Measurements from ENCODE around the gene PPP1R37. TPM values are rescaled to one million over a fixed set of nuclear protein-coding genes. Genes with fewer than 3 reads are reported as not detected.
"Not testable (repeated sequence)": the region's sequence is repeated elsewhere in the genome, so short reads cannot be mapped to it uniquely, and the experiment has no call there.

PPP1R37 gene
- total RNA-seq, 1 donor from 2014 or later, result 24.8 TPM

DNA sequence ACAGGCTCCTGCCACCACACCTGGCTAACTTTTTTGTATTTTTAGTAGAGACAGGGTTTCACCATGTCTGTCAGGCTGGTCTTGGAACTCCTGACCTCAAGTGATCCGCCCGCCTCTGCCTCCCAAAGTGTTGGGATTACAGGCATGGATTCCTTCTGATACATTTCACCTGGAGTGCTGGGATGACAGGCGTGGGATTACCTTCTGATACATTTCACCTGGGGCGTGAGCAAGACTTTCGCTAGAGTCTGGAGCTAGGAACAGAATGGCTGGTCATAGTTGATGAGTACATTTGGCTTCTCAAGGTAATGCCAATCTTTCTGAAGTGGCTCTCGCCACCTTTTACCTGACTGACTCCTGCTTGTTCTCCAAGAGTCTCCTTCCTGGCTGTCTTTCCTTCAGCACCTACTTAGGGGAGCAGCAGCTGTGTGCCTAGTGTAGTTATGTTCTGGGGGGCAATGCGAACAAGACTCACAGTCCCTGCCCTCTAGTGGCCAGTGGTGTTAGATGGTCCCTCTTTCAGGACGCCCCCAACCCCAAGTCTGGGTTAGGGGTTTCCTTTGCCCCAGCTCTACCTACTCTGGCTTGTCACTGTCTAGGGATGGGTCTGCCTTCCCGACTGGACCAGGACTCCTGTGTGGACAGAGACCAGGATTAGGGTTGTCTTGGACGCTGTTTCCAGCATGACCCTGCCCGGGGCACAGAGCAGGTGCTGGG is 19.3 kb downstream of the PPP1R37 start:
- intact Hi-C loops (cut with micrococcal nuclease), result no loop called here

DNA sequence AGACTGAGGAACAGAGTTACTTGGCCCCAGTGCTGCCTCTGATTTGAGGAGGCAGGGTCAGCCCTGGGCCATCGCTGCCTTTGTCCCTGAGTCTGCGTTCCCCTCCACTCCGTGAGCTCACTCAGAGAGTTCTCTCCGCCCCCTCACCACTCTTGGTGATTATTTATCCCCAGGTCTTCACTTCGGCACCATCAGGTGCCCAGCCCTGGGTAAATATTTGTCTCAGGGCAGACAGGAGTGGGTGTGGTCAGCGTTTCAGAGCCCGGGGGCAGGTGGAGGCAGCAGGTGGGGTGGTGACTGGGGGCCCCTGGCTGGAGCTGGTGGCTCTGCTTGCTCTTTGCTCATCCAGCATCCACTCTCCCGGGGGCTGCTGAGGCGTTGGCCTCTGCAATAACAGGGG is 20.6 kb downstream of the PPP1R37 start:
- intact Hi-C loops (cut with micrococcal nuclease), result no loop called here

DNA sequence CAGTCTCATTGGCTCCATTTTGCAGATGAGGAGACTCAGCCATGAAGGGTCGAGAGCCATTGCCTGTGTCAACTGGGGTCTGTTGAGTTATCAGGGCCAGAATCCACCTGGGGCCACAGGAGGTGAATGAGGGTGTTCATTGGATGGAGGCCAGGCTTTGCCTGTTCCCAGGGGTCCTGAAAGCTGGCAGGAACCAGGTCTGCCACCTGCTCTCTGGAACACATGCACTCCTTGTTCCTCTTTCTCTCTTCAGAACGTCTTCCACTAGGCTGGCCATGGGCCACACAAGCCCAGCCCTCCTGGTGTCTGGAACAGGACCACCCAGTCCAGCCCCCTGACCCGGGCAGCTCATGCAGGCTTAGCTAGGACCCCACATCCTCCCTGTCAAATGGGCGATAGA is 21.1 kb downstream of the PPP1R37 start:
- intact Hi-C loops (cut with micrococcal nuclease), result no loop called here

DNA sequence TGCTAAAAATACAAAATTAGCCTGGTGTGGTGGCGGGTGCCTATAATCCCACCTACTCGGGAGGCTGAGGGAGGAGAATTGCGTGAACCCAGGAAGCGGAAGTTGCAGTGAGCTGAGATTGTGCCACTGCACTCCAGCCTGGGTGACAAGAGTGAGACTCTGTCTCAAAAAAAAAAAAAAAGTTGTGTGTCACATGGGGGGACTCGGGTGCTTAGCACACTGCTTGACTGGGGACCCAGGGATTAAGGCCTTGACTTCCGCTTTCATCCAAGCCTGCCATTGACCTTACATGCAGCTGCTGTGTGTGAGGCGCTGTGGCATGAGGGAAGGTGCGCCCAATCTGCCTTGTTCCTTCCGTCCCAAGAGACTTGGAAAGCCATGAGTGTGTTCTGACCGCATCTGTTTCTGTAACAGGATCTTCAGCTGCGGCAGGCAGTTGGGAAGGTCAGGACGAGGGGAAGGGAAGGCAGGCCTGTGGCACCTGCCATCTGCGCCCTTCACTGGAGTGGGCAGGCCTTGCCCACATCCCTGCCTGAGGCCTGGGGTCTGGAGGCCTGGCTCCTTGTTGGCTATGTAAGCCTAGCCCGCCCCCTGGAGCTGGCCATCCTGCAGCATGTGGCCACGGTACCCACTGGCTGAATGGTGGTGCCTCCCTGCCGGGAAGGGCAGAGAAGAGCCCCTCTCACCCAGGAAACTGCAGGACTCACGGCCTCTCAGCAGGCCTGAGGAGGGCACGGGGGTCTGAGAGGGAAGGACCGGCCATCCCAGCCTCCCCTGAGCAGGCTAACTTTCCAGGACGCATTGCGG is 23.0 kb downstream of the PPP1R37 start:
- intact Hi-C loops (cut with micrococcal nuclease), result no loop called here

DNA sequence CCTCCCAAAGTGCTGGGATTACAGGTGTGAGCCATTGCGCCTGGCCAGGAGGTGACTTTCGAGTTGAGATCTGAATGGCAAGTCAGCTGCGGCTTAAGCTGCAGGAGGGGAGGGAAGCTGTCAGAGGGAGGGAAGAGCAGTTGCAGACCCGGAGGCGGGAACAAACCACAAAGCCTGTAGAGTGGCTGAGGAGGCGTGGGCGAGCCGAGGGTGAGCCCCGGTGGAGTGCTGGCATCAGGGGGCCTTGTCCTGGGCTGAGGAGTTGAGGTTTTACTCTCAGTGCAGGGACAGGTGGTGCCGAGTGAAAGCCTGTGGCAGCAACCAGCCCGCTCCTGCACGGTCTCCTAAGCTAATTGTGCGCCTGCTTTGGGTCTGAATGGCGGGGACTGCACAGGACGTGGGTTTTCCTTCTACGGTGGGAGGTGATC is 24.2 kb downstream of the PPP1R37 start:
- intact Hi-C loops (cut with micrococcal nuclease), result no loop called here

DNA sequence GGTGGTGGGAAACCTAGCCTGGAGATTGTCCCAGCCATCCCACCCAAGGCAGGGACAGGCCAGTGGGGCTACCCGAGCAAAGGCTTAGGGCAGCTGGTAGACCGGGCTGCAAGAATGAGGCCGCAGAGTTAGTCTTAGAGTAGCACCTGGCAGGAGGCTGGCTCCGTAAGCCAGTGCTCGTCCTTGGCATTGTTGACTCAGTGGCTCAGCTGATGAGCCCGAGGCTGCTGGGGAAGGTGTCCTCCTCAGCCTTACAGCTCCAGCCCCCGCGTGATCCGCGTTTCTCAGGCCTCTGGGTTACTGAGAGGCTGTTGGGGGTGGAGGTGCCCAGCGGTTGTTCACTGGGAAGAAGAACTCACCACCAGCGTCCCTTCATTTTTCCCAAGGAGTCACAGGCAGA is 24.7 kb downstream of the PPP1R37 start:
- intact Hi-C loops (cut with micrococcal nuclease), result no loop called here

DNA sequence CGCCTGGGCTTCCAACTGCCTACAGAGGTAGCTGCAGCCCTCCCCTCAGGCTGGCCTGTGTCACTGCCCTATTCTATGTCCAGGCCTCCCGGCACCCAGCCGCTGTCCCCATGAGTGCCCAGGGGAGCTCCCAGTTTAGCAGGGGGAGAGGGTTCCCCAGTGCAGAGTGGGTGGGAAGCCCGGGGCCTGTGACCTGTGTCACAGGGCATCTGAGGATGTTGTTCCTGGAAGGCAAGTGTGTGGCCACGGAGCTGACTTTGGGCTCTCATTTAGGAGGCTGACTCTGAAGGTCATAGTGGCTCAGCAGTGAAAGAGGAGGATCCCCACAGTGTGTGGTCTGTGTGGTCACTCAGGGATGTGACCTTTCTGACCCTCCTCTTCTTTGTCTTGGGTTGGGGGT is 25.1 kb downstream of the PPP1R37 start:
- intact Hi-C loops (cut with micrococcal nuclease), result no loop called here

DNA sequence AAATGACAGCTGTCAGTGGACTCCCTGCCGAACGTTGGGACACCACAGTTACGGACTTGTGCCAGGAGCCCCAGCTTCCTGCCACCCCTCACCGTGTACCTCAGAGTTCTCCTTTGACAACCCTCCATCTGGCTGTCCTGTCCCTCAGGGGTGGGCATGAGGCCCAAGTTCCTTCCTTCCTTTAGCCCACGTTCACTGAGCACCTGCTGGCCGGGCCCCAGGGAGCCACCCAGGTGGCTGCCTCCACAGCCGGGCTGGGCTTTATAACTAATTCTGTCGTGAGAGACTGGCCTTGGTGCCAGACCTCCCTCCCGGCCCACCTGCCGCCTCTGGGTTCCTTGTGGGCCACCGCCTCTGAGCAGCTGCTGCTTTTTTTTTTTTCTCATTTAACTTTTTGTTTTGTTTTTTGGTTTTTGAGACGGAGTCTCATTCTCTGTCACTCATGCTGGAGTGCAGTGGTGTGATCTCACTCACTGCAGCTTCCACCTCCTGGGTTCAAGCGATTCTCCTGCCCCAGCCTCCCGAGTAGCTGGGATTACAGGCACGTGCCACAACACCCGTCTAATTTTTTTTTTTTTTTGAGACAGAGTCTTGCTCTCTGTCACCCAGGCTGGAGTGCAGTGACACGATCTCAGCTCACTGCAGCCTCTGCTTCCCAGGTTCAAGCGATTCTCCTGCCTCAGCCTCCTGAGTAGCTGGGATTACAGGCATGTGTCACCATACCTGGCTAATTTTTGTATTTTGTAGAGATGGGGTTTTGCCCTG is 25.8 kb downstream of the PPP1R37 start:
- intact Hi-C loops (cut with micrococcal nuclease), result not testable (repeated sequence)

DNA sequence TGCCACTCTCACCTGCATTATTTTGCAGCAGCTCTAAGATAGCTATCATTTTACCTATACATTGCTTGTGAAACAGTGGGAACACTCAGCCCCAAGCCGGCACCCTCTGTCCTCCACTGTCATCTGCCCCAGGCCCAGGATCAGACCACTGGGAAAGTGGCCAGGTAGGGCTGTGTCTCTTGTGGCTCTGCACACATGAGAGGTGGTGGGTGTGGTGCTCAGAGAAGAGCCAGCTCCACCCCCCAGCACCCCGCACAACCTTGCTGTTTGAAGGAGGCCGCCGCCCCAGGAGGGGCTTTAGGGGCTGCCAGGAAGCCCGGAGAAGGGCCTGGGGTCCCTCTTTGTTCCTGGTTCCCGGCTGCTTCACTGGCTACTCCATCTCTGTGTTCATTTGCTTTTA is 26.6 kb downstream of the PPP1R37 start:
- intact Hi-C loops (cut with micrococcal nuclease), result no loop called here

DNA sequence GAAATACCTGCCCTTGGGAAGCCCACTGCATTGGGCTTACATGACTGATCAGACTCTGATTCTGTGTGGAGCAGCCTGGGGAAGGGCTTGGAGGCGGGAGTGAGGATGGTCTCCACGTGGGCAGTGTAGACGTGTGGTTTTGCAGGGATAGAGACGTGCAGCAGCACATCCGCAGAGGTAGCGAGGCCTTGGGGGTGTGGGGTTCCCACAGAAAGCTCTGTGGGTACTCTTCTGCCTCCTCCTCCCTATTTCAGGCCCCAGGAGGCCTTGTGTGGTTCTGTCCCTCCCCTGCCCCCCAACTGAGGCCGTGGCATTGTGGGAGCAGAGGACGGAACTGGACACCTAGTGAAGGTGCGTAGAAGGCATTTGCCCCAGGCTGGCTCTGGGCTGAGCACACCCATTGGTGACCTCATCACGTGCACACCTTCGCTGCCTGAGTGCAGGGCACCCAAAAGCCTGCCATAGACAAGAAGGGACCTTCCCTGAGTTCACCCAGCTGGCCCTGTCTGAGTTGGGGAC is 28.9 kb downstream of the PPP1R37 start:
- intact Hi-C loops (cut with micrococcal nuclease), result no loop called here

DNA sequence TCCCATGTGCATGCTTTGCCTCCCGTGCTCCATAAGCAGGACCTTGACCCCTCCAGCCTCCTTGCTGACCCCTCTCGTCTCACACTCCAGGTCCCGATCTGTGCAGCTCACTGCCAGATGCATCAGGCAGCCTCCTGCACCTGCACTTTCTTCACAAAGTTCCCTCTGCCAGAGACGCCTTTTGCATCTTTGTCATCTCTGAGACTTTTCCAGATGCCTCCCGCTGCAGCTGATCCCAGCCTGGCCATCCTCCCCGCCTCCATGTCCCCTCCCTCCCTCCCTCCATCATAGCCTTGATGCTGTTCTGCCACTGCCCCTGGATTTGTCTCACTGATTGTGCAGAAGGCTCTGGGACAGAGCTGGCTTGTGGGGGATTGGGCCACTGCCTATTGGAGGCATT is 29.9 kb downstream of the PPP1R37 start:
- intact Hi-C loops (cut with micrococcal nuclease), result no loop called here

DNA sequence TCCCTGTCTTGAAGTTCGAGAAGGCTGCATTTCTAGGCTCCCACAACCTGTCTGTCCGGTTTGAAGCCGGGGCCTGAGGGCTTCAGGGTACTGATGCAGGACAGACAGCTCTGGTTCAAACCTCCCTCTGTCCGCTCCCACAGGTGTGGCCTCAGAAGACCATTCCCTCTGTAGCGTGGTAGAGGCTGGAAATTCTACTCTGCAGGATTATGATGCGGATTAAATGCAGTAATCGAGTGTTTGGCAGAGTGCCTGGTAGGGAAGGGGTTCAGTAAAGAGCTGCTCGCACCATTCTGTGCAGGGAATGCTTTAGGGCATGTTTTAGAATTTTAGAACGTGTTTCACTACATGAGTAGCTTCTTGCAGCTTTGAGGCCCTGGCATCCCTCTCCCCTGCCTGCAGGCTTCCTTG is 30.5 kb downstream of the PPP1R37 start:
- intact Hi-C loops (cut with micrococcal nuclease), result no loop called here

DNA sequence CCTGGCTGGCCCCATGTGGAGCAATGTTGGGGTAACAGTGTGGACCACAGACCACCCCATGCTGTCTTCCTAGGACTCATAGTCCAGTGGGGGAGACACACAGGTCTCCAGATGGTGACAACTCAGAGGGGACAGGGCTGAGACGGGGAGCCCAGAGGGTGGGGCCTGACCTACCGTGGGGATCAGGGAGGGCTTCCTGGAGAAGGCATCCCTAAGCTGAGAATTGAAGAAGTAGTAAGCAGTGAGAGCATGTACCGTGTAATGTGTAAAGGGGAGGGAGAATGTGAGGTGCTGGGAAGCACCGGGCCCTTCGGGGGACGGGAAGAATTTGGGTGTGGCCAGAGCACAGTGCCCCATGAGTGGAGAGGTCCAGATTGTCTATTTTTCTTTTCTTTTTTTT is 31.0 kb downstream of the PPP1R37 start:
- intact Hi-C loops (cut with micrococcal nuclease), result no loop called here

DNA sequence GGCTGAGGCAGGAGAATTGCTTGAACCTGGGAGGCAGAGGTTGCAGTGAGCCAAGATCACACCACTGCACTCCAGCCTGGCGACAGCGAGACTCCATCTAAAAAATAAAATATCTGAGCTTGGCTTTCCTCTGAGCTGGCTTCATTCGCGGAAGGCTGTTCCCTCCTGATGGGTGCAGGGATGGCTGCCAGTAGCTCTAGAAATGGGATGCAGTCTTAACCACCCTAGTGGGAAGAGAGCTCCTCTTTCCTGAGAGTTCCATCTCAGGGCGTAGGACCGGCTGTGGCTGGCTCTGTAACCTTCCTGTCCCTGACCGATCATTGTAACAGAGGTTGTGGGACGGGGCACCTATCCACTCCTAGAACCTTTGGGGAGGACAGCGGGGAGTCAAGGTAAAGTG is 32.4 kb downstream of the PPP1R37 start:
- intact Hi-C loops (cut with micrococcal nuclease), result no loop called here

DNA sequence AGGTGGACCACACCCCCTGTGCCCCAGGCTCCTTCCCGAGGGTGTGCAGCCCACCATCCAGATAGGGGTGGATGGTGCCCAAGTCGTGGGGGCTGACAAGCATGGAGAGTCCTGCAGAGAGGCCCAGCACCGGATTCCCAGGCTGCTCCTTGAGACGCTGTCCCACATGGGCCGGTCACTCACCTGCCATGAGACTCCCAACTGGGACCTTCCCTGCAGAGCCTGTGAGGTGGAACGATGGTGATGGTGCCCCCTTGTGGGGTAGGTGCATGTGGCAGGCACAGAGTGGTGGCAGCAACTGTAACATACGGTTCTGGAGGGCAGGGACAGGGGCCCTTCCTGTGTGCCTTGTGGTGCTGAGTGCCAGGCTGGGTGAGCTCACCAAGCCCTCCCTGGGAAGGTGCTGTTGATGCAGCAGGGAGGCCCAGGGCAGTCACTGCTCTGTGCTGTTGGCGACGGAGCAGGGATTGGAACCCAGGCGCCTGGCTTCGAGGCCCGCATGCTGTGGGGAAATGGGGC is 33.1 kb downstream of the PPP1R37 start:
- intact Hi-C loops (cut with micrococcal nuclease), result no loop called here

DNA sequence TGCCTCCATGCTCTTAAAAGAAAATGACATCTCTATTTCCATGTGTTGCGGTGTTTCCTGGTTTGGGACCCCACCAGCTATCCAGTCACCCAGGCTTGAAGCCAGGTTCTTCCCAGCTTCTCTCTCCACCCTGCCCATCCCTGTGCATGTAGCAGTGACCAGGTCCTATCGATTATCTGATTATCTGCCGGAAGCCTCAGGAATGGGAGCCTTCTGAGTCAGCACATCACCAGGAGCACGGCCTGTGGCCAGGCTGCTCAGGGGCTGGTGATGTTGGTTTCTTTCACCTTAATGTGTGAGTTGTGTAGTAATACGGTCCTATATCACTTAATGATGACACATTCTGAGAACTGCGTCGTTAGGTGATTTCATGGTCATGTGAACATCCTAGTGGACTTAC is 33.7 kb downstream of the PPP1R37 start:
- intact Hi-C loops (cut with micrococcal nuclease), result no loop called here

DNA sequence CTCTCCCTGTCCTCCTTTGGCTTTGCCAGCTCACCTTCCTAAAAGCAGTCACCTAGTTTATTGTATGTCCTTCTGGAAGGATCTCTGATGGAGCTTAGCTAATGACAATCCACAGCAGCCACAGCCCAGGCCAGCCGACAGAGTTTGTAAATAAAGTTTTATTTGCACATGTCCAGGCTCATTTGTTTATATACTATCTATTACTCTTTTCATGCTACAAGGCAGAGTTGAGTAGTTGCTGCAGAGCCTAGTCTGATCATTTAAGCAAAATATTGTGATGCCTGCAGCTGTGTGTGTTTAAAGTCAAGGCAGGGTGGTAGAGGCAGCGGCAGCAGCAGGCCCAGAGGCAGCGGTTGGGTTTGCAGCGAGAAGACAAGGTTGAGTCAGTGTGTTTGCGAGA is 35.2 kb downstream of the PPP1R37 start:
- intact Hi-C loops (cut with micrococcal nuclease), result no loop called here

DNA sequence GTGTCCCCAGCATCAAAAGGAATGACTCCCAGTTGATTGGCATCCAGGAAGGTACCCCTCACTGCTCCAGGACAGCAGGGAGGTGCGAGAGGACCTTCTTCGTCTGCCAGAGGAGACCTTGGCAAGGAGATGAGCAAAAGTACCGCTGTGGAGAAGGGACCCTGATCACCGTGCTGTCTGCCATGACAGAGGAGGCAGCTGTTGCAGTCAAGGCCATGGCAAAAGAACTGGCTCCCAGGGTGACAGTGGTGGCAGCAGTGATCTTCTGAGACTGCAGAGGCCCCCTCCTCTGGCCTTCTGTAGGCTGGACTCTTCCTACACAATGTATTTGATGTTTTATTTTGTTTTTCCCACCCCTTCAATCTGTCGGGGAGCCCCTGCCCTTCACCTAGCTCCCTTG is 35.8 kb downstream of the PPP1R37 start:
- intact Hi-C loops (cut with micrococcal nuclease), result no loop called here

DNA sequence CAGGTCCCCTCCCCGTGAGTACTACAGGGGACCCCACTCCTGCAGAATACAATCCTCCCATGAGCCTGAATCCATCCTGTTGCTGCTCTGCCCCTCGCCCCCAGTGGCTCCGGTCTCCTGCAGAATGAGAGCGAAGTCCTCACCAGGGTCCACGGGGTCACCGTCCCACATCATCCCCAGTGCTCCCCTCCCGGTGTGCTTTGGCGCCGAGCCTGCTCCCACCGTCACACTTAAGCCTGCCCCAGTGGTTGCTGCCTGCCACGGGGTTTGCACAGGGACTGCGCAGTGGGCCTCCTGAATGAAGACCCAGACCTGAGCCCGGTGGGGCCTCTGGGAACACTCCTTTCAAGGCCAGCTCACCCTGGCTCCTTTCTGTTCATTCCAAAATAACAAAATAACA is 37.3 kb downstream of the PPP1R37 start:
- intact Hi-C loops (cut with micrococcal nuclease), result no loop called here

DNA sequence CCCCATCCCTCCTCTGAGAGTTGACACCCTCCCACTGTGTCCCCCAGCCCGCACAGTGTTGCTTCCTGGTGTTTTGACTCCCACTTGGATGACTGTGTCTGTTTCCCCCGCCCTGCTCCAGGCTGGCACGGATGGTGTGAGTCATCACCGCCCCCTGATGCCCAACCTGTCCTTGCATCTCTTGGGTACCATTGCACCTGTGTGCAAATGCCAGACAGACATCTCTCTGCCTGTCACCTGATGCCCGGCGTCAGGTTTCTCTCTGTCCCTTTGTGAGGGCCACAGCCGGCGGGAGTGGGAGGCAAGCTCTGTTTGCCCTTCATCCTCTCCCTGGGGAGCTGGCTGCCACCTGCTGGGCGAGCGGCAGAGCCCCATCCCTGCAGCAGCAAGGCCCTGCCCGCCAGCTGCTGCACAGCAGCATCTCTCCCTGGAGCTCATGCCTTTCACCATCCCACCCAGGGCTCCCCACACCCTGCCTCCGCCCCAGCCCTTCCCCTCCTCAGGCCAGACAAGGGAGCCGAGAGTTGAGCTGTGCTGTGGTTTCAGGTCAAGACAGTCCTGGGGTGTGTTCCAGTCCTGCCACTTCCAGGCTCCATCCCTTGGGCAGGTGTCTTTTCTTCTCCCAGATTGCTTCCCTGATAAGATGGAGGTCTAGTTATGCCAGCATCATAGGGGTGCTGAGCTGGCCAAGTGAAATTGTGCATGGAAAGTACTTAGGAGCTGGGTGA is 38.1 kb downstream of the PPP1R37 start:
- intact Hi-C loops (cut with micrococcal nuclease), result no loop called here

DNA sequence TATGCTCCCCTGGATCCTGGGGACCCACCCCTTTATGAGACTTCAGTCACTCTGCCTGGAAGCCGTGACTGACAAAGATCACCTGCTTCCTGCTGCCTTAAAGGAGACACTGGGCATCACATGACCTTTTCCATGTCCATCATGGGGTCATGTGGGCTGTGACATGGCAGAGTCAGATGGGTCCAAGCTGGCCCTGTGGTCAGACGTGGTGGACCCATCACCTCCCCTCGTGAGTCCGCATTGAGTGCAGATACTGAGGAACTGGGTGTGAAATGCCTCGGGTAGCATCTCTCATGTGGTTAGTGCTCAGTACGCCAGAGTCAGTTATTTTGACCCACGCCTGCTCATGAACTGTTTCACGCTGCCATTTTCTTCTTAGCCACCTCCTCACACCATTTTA is 40.7 kb downstream of the PPP1R37 start:
- intact Hi-C loops (cut with micrococcal nuclease), result no loop called here

All from T-helper 2 cell treated with Interferon-gamma antibody and Interleukin-4, amounts not matched to agents 100 ng/mL and 5 ng/mL, for 36 hours (primary cell).